CD4-positive, alpha-beta T cell treated with Interleukin-12 subunit alpha and Interleukin-12 subunit beta, for 1 hour (primary cell): ENCODE data around the gene NALCN.
"Not testable (repeated sequence)": the region's sequence is repeated elsewhere in the genome, so short reads cannot be mapped to it uniquely, and the experiment has no call there.

Experiments
- DNase-seq: peaks from one replicate; pipeline ENCODE4 v3.0.0-alpha.2; 2020

Gene NALCN

GRCh38 chr13:101331731-101332130 lies 84.6 kb downstream of the NALCN start:
- DNase-seq = no peak

GRCh38 chr13:101327871-101328270 lies 88.4 kb downstream of the NALCN start:
- DNase-seq = no peak

GRCh38 chr13:101326710-101327109 lies 89.6 kb downstream of the NALCN start:
- DNase-seq = no peak

- no peak for DNase-seq
Measured at GRCh38 chr13:101325423-101325822, 90.9 kb downstream of the NALCN start.

GRCh38 chr13:101323601-101324000 lies 92.7 kb downstream of the NALCN start:
- no peak for DNase-seq

GRCh38 chr13:101317986-101318523 lies 98.3 kb downstream of the NALCN start:
- no peak for DNase-seq

GRCh38 chr13:101313479-101313878 lies 102.8 kb downstream of the NALCN start:
- DNase-seq = not testable (repeated sequence)

GRCh38 chr13:101309014-101309619 lies 107.2 kb downstream of the NALCN start:
- no peak for DNase-seq

GRCh38 chr13:101308247-101309013 lies 107.9 kb downstream of the NALCN start:
- no peak for DNase-seq

- no peak for DNase-seq
Measured at GRCh38 chr13:101307181-101307701, 109.1 kb downstream of the NALCN start.

- DNase-seq = no peak
Measured at GRCh38 chr13:101306773-101307172, 109.5 kb downstream of the NALCN start.

GRCh38 chr13:101305981-101306411 lies 110.3 kb downstream of the NALCN start:
- DNase-seq = no peak

- no peak for DNase-seq
Measured at GRCh38 chr13:101303521-101303920, 112.8 kb downstream of the NALCN start.

GRCh38 chr13:101301053-101301452 lies 115.3 kb downstream of the NALCN start:
- DNase-seq = no peak

GRCh38 chr13:101300531-101300930 lies 115.8 kb downstream of the NALCN start:
- no peak for DNase-seq

- DNase-seq = no peak
Measured at GRCh38 chr13:101298517-101298916, 117.8 kb downstream of the NALCN start.

GRCh38 chr13:101297794-101298193 lies 118.5 kb downstream of the NALCN start:
- DNase-seq = no peak

- no peak for DNase-seq
Measured at GRCh38 chr13:101292711-101293110, 123.6 kb downstream of the NALCN start.

- DNase-seq = no peak
Measured at GRCh38 chr13:101291646-101292515, 124.4 kb downstream of the NALCN start.

- no peak for DNase-seq
Measured at GRCh38 chr13:101291206-101291605, 125.1 kb downstream of the NALCN start.

- no peak for DNase-seq
Measured at GRCh38 chr13:101289764-101290163, 126.5 kb downstream of the NALCN start.

- DNase-seq = no peak
Measured at GRCh38 chr13:101283782-101284181, 132.5 kb downstream of the NALCN start.

- no peak for DNase-seq
Measured at GRCh38 chr13:101272886-101273285, 143.4 kb downstream of the NALCN start.
